AG10803 (cell line): ENCODE data around the gene GPR146.
A peak's percentile ranks its signal among the peaks of the same experiment; 100 is the strongest.

ENCODE experiments used
- DNase-seq: peaks from one replicate; pipeline ENCODE4 v3.0.0; 2010; ENCODE audit warnings: low read depth
- H3K4me3 ChIP-seq: 2 replicates; pipeline ENCODE4 v1.5.1; 2011; ENCODE audit warnings: mild to moderate bottlenecking, low read length, control low read depth
- CTCF ChIP-seq: conservative IDR thresholded peaks from 2 replicates; pipeline ENCODE4 v1.5.1; 2011; ENCODE audit warnings: mild to moderate bottlenecking, low read length, control low read depth, inconsistent platforms

The GPR146 gene

GRCh38 chr7:1087952-1088920, 43.9 kb downstream of the GPR146 start, which contains the start of gene GPER1:
Gene GPER1 (plus strand): TSS chr7:1088113. CDS start chr7:1091729, 3,616 bp downstream.
- no peak for TF ChIP-seq CTCF
- peak; percentile 61 for DNase-seq
- H3K4me3 ChIP-seq = peak within 1 kb of the TSS; percentile 66

GRCh38 chr7:1090236-1090635, 45.9 kb downstream of the GPR146 start:
- H3K4me3 ChIP-seq = no peak overlapping the region
- no peak for DNase-seq
- TF ChIP-seq CTCF = no peak

- no peak for DNase-seq
- no peak overlapping the region for H3K4me3 ChIP-seq
- TF ChIP-seq CTCF = no peak
Observed at GRCh38 chr7:1090686-1091643, 46.6 kb downstream of the GPR146 start.

- no peak for TF ChIP-seq CTCF
- no peak for DNase-seq
- no peak overlapping the region for H3K4me3 ChIP-seq
Observed at GRCh38 chr7:1091644-1092027, 47.3 kb downstream of the GPR146 start.

GRCh38 chr7:1092161-1092632, 47.9 kb downstream of the GPR146 start:
- DNase-seq = no peak
- TF ChIP-seq CTCF = no peak
- no peak overlapping the region for H3K4me3 ChIP-seq

GRCh38 chr7:1092806-1093501, 48.6 kb downstream of the GPR146 start:
- no peak for TF ChIP-seq CTCF
- DNase-seq = no peak
- H3K4me3 ChIP-seq = no peak overlapping the region
